Measurements from ENCODE around the gene CTNNA2.

The CTNNA2 gene

DNA sequence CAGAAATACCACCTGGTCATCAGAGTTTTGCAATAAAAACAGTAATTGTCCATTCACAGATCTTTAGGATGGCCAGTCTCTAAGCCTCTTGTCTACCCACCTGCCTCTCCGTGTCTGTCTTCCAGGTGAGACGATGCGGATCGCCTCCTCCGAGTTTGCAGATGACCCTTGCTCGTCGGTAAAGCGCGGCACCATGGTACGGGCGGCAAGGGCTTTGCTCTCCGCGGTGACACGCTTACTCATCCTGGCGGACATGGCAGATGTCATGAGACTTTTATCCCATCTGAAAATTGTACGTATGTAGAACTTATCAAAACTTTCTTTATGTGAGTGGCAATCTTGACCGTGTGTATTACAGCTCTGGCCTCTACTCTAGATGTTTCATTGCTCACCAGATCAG lies 345.0 kb downstream of the CTNNA2 start:
- no peak for DNase-seq (ENCODE audit: low read depth)

DNA sequence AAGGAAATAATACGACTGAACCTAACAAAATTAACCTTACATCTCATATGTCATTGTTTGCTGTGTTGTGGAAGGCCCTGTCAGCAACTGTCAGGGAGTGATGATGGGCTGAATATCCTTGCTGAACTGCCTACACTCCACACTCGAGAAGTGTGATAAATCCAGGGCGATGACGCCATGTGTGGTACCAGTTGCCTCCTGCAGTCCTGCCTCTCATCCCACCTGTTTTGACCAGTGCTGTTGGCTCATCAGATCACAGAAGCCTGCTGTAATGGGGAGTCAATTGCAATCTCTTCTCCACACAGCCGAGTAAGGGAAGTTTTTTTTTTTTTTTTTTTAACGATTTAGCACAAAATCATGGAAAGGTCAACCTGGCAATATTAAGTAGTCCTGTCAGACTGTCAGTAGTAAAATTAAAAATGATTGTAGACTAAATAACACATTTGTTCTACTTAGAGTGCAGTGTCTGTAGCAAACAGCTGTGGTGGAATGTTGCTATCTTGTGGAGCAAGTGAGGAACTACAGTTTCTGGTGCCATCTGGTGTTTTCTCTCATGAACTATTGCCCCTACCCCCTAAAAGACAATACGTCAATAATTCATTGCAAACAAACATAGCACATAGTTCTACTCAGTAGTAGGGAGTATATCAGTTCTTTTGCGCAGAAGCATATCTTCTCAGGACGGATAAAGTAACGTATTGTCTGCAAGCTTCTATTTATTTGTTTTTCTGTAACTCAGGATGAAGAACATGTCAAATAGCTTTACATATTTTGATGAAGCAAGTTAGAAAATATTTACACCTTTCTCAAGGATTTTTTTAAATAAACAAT lies 347.6 kb downstream of the CTNNA2 start:
- no peak for DNase-seq (ENCODE audit: low read depth)

DNA sequence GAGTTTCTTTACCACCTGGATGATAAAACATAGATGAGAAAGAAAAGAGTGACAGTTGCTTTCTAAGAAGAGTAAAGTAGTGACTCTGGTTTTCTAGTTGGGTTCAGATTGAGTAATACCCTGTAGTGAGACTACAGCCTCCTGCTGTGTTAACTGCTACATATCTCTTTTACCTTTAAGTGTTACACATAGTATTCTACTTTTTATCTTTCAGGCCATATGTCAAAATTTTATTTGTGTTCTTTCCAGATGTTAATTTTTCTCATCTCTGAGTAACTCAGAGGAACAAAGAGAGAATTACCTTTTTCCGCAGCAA lies 348.2 kb downstream of the CTNNA2 start:
- no peak for DNase-seq (ENCODE audit: low read depth)

DNA sequence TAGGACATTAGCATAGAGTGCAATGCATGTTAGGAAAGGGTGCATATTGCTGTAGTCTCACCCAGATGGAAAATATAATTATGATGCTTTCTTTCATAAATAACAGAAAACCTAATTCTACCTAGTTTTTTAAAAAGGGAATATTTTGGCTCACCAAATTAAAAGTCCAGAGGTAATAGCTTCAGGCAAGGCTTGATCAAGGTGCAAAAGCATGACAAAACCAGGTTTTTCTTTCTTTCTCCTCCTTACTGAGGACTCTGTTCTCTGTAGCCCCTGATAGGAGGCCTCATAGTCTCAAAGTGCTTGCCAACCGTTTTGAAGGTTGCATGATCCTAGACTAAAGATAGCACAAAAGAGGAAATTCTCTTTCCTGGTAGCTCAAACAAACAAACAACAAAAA lies 349.9 kb downstream of the CTNNA2 start:
- DNase-seq (ENCODE audit: low read depth) = no peak

DNA sequence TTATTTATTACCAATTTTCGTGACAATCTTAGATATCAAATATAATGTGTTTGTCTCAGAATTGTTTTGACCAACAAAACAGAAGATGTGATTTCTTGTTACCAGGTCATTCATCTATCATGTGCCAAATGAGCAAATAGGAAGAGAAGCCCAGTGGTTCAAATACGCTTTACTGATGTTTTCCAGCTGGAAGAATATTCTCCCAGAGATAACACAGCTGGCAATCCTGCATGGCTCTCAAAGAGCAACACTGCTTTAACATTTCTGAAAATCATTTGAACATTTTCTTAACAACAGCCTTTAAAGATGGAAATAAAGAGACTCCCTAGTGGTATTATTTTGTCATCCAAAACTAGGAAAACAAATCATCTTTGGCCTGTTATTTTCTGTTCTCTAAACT lies 359.8 kb downstream of the CTNNA2 start:
- DNase-seq (ENCODE audit: low read depth) = no peak

DNA sequence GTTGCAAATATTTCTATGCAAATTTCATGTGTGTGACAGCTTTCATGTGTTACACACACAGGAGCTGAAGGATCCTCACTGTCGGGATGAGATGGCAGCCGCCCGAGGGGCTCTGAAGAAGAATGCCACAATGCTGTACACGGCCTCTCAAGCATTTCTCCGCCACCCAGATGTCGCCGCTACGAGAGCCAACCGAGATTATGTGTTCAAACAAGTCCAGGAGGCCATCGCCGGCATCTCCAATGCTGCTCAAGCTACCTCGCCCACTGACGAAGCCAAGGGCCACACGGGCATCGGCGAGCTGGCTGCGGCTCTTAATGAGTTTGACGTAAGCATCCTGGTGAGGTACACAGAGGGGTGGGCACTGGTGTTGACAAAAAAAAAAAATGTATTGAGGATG lies 361.2 kb downstream of the CTNNA2 start:
- no peak for DNase-seq (ENCODE audit: low read depth)

DNA sequence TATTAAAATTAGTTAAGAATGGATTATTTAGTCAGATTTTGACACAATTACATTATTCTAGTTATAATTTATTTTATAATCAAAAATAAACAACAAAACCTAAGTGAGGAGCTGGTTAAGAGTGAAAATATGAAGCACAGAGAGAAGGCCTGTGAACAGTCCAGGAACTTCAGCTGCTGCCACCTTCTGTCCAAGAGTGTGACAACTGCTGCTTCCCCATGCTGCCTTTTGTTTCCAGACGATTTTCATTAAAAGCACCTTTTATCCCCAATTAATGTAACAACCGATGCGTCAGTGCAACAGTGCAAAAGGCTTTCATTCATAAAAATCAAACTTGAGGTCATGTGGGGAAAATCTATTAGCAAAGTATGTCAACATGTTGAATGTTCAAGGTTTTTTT lies 363.6 kb downstream of the CTNNA2 start:
- no peak for DNase-seq (ENCODE audit: low read depth)

DNA sequence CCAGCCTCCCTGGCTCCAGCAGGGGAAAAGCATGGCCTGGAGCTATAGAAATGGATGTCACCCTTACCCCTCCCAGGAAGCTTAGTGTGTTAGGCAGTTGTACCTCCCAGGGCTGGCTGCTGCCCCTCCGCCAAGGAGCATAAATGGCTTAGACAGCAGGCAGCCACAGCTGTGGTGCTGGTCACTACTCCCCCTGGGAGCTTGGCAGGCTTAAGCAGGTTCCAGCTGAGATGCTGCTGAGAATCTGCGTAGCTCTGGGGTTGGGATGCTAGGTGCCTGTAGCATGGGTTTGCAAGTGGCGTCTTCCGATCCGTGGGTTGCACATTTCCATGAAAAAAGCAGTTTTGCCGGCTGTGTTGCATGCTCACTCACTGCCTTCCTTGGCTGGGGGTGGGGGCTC lies 369.7 kb downstream of the CTNNA2 start:
- DNase-seq (ENCODE audit: low read depth) = no peak

DNA sequence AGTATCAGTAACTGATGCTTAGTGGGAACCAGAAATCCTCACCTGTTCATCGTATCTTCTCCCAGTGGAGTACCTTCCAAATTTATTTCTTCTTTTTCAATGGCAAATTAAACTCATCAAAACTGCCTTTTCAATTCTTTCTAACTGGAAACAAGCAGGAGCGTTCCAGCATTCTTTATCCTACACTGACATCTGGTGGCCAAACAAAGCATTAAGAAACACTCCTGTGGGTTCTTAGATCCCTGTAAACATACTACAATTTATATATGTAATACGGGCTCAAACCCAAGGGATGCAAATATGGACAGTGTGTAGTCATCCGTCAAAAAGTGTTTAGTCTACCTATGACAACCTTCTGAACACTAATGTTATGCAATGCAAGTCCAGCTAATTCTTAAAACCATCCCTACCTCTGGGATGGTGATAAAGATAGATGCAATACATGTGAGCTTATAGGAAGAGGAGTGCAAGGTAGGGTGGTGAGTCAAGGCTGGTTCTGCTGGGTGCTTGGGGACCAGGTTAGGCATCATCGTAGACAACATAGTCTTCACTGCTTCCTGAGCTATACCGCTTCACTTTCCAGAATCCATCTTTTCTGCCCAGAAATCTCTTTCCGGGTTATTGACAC lies 375.0 kb downstream of the CTNNA2 start:
- DNase-seq (ENCODE audit: low read depth) = no peak

DNA sequence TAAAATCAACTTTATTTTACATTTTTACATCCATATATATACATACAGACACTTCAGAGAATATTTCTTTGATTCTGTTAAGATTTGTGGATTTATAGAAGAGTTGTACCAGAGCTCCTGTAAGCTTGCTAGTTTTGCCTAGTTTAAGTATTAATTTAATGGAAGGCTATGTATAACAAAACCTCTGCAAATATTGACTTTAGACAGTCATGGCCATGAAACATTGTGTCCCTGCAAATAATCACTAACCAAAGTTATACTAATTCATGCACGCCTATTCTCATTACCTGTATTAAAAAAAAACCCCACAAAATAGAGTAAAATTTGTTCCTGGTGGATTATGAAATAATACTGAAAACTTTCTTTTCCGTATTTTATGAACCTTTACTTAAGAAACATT lies 379.3 kb downstream of the CTNNA2 start:
- DNase-seq (ENCODE audit: low read depth) = no peak

DNA sequence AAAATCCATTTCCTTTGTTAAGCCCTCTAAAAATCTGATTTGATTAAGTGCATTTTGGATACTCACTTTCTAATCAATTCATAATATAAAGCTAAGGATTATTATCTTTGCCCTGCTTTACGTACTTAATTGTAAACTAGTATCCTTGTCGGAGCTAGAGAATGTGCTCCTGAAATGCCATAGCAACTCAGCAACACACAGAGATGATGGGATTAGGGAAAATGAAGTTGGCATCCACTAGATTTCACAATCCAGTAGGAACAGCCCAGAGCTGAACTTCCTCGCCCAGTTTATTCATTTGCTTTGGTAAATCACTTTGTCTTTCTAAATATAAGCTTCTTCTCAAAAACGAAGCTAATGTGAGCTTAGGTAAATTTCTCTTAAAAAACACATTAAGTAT lies 386.3 kb downstream of the CTNNA2 start:
- DNase-seq (ENCODE audit: low read depth) = no peak

DNA sequence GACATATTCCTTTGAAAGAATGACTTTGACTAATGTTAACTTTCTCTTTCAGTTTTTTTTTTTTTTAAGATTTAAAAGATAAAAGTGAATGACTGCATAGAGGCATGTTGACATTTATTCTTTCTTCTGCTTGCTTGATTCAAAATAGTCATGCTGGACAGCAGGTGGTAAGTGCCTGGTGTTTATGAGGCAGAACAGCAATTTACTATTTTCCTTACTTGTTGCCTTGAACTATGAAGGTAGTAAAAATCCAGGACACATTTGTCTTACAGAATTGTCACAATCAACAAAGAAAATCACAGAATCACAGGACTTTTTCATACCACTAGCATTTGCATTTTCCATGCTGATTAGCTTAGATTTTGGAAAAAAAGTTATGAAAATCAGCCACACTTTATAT lies 388.3 kb downstream of the CTNNA2 start:
- DNase-seq (ENCODE audit: low read depth) = no peak

DNA sequence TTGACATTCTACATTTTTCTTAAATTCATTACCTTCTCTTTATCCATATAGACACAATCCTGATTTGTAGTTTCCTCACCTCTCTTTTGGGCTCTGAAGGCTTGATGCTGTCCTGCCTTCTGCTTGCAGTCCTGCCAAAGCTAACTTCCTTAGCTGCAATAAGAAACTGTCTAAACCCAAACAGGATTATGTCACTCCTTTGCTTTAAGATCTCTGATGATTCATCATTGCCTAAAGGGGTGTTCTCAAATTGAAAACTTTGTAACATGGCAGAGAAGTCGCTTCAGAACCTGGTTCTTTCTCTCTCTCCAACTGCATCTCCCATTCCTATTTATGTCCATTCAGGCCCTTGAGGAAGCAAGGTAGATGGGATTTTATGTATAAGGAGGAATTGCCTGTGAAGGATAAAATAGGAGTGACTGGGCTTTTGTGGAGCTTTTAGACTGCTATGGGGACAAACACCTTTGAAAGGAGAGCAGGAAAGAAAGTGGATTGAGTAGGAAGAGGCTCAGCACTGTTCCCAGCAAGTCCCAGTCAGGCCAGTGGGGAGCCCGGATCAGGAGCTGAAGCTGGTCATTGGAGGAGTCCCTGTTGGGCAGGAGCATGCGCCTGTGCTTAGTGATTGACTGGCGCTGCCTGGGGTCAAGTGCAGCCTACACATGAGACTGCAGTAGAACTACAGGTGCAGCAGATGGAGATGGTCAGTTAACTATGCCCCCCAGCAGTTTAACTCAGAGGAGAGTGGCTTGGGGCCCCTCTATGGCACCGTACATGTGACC lies 390.6 kb downstream of the CTNNA2 start:
- DNase-seq (ENCODE audit: low read depth) = no peak

DNA sequence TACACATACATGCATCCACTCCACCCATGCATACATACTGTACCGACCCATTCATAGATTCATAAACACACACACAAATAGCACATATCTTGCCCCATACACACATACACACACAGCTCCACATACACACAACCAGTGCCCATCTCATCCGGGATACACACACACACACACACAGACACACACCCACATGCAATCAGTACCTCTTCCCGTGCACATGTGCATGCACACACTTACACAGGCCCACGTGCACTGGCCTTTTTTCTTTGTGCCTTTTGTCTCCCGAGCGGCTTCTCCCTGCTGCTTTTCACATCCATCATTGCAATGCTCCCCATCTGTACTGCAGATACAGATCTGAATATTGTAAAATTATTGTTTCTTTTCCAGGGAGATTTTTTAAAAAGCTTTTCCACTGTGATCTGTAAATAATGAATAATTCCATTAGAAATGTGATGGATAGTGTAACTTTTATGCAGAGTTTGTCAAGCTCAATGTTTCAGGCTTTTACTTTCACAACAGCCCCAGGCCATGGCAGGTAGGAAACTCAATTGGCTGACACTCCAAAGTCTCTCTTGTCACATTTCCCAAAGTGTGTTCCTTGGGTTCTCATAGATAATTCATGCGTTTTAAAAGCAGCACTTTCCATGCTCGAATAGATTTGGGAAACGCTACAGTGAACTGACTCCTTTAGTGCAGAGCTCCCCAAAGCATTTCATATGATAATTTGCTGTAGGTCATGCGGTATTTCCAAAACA lies 393.5 kb downstream of the CTNNA2 start:
- DNase-seq (ENCODE audit: low read depth) = no peak

DNA sequence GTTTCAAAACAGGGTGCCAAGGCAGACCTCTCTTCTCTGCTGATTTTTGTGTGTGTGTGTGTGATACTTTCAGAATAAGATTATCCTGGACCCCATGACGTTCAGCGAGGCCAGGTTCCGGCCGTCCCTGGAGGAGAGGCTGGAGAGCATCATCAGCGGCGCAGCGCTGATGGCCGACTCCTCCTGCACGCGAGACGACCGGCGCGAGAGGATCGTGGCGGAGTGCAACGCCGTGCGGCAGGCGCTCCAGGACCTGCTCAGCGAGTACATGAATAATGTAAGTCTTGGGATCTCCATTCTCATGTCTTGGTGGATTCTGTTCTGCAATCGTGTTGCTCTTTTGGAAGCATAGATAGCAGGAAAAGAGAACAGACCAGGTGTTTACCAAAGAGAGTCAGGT lies 396.7 kb downstream of the CTNNA2 start:
- no peak for DNase-seq (ENCODE audit: low read depth)

DNA sequence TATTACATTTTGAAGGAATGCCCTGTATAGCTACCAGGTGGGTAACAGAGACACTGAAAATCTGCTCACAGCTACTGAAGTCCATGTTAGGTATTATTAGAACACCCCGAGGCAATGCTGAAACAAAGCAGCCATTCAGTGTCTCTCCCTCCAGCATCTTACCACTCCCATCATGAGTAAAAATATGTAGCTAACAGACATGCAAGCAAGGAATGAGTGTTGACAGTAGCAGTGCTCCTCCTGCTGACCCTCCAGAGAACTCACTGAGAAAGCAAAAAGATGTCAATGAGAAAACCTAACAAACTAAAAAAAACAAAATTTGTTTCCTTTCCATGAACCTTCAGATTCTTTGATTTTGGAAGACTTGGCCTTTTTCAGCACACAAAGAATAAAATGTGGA lies 397.8 kb downstream of the CTNNA2 start:
- DNase-seq (ENCODE audit: low read depth) = no peak

DNA sequence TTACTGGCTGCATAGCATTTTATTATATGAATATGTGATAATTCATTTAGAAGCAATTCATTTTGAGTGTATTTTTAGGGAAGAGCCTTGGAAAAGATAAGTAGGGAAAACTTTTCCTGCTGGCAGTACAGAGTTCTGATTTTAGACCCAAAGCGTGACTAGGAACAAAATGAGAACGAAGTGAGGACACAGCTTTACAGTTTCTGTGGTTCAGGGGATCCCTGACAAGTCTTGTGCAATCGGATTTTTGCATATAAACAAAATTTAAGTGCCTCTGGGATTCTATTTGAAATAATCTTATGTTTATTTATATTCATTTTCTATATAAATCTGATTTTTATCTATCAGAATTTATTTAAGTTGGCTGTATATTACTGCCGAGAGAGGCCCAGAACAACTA lies 402.6 kb downstream of the CTNNA2 start:
- no peak for DNase-seq (ENCODE audit: low read depth)

DNA sequence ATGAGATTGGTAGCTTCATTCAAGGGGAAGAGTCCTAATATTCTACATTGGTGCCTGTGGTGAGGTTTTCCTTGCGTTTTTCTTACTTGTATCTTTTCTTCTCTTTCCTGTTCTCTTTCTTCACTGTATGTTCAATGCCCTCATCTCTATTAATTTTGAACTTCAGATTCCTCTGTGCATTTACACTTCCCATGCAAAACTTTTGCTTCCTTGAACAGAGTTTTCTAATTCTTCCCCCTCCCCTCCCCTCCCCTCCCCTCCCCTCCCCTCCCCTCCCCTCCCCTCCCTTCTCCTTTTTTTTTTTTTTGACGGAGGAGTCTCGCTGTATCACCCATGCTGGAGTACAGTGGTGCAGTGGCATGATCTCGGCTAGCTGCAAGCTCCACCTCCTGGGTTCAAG lies 403.4 kb downstream of the CTNNA2 start:
- no peak for DNase-seq (ENCODE audit: low read depth)

DNA sequence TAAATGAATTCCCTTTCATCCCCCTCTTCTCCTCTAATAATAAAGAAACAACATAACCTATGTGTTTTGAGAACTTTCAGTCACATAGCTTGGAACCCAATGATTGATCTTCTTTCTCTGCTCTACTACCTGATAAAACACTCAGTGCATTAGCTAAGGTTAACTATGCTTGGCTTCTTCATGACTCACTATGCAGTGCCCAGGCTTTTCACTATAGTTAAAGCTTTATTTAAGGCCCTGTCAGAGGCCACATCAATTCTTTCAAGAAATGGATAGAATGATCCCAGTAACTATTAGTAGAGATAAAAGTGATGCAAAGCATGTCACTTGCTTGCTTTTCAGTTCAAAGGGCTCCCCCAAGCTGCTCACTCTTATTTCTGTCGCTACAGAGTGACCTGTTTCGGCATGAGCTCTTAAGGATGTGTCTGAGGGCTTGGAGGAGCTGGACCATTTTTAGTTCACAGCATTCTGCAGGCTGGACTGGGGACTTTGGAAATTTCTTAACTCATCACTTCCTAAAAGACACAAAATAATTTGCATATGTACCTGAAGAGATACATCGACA lies 407.7 kb downstream of the CTNNA2 start:
- DNase-seq (ENCODE audit: low read depth) = no peak

DNA sequence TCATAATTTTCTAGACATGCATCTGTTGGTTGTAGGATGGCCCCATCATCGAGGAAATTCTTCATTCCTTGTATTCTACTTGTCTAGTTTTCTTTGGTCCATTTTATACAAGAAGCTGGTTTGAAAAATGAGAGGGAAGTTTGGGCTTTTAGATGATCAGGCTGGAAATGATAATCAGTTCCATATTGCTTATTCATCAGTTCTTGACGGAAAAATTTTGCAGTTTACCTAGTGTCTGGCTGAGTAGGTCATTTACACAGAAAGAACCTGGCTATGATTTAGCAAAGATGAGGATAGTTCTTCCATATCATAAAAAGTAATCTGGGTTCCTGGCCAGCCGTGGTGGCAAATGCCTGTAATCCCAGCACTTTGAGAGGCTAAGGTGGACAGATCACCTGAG lies 416.8 kb downstream of the CTNNA2 start:
- no peak for DNase-seq (ENCODE audit: low read depth)

DNA sequence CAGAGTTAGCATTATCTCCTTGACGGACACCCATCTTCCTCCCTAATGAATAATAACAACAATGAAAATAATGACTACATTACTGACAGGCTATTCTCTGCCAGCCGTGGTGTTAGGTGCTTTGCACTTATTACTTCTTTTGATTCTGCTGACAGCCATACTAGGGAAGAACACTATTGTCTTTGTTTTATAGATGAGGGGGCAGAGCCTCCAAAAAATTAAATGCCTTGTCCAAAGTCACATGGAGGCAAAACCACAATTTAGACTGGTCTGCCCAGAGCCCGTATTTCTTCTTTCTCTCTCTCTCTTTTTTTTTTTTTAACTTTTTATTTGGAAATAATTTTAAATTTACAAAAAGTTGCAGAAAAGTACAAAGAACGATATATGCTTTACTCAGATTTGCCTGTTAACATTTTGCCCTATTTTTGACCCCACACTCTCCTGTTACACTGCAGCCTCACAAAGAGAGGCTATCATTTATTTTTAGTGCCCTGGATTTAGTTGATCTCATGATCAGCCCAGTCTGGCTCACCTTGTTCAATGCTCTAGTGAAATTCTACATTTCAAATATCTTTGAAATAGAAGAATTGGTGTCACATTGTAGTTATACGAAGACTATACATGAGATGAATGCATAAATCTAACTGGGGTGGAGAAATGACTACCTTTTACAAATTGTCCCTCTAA lies 422.3 kb downstream of the CTNNA2 start:
- no peak for DNase-seq (ENCODE audit: low read depth)

Measured in stimulated activated CD8-positive, alpha-beta memory T cell treated with anti-CD3 and anti-CD28 coated beads, Interleukin-7, amount 100 ng/mL, for 24 hours (primary cell).